WTC11 (cell line): ENCODE measurements around the gene CYP2C18.

Experiments used
- CBFB ChIP-seq: sonication (generic); formaldehyde crosslinking; IDR thresholded peaks from 2 replicates; pipeline ENCODE4 v1.8.1; 2022; ENCODE audit warnings: mild to moderate bottlenecking, low read depth, missing genetic modification reagents
- CREM ChIP-seq: sonication (generic); formaldehyde crosslinking; IDR thresholded peaks from 2 replicates; pipeline ENCODE4 v1.8.1; 2022; ENCODE audit warnings: mild to moderate bottlenecking, missing genetic modification reagents, moderate library complexity
- KAT7 ChIP-seq: sonication (generic); formaldehyde crosslinking; IDR thresholded peaks from 2 replicates; pipeline ENCODE4 v1.8.1; 2023; ENCODE audit warnings: missing genetic modification reagents, mild to moderate bottlenecking, borderline replicate concordance
- NR3C1 ChIP-seq: sonication (generic); formaldehyde crosslinking; conservative IDR thresholded peaks from 2 replicates; pipeline ENCODE4 v1.8.1; 2023; ENCODE audit warnings: low read depth, mild to moderate bottlenecking, missing genetic modification reagents
- STAT6 ChIP-seq: sonication (generic); formaldehyde crosslinking; conservative IDR thresholded peaks from 2 replicates; pipeline ENCODE4 v1.8.1; 2023; ENCODE audit warnings: mild to moderate bottlenecking, low read depth, missing genetic modification reagents, moderate library complexity
- USF1 ChIP-seq: sonication (generic); formaldehyde crosslinking; IDR thresholded peaks from 2 replicates; pipeline ENCODE4 v1.8.0; 2022; ENCODE audit warnings: mild to moderate bottlenecking, missing genetic modification reagents
- ZNF263 ChIP-seq: sonication (generic); formaldehyde crosslinking; IDR thresholded peaks from 2 replicates; pipeline ENCODE4 v1.8.1; 2022; ENCODE audit warnings: low read depth, mild to moderate bottlenecking, moderate library complexity, missing genetic modification reagents
- TF ChIP-seq, protein P1 (sequence below): fragments of 200-600 bp; IDR thresholded peaks from 2 replicates; pipeline ENCODE4 v1.8.0; 2022; ENCODE audit warnings: antibody characterized with exemption
- TF ChIP-seq, protein P2 (sequence below): sonication (generic); formaldehyde crosslinking; IDR thresholded peaks from 2 replicates; pipeline ENCODE4 v1.8.1; 2023; ENCODE audit warnings: mild to moderate bottlenecking, missing genetic modification reagents, borderline replicate concordance
- TF ChIP-seq, protein P3 (sequence below): sonication (generic); formaldehyde crosslinking; IDR thresholded peaks from 2 replicates; pipeline ENCODE4 v1.8.1; 2023; ENCODE audit warnings: mild to moderate bottlenecking, missing genetic modification reagents
- TF ChIP-seq, protein P4 (sequence below): sonication (generic); formaldehyde crosslinking; IDR thresholded peaks from 2 replicates; pipeline ENCODE4 v1.8.1; 2023; ENCODE audit warnings: mild to moderate bottlenecking, missing genetic modification reagents, moderate library complexity
- TF ChIP-seq, protein P5 (sequence below): sonication (generic); formaldehyde crosslinking; IDR thresholded peaks from 2 replicates; pipeline ENCODE4 v1.8.1; 2022; ENCODE audit warnings: low read depth, missing genetic modification reagents, borderline replicate concordance

DNA sequence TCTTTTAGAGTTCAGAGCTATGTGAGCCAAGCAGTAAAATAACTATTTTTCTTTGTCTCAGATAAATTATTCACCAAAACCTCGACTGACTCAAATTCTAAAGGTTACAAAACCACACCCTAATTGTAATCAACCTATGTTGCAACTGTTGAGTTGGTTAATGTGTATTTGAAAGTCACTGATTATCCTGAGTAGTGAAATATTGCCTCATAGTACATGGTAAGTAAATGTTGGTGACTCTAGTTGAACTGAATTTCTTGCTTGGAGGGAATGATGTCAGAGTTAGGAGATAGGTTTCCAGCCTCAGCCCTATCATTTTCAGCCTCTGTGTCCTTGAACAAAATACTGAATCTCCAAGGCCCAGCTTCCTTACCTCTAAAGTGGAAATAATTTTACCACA, 3.0 kb upstream of the CYP2C18 start:
- TF ChIP-seq, protein P1, sequence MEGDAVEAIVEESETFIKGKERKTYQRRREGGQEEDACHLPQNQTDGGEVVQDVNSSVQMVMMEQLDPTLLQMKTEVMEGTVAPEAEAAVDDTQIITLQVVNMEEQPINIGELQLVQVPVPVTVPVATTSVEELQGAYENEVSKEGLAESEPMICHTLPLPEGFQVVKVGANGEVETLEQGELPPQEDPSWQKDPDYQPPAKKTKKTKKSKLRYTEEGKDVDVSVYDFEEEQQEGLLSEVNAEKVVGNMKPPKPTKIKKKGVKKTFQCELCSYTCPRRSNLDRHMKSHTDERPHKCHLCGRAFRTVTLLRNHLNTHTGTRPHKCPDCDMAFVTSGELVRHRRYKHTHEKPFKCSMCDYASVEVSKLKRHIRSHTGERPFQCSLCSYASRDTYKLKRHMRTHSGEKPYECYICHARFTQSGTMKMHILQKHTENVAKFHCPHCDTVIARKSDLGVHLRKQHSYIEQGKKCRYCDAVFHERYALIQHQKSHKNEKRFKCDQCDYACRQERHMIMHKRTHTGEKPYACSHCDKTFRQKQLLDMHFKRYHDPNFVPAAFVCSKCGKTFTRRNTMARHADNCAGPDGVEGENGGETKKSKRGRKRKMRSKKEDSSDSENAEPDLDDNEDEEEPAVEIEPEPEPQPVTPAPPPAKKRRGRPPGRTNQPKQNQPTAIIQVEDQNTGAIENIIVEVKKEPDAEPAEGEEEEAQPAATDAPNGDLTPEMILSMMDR: no peak
- no peak for TF ChIP-seq ZNF263 (CRISPR knock-in tag)
- no peak for TF ChIP-seq KAT7 (CRISPR knock-in tag)
- TF ChIP-seq CREM: no peak
- TF ChIP-seq CBFB: no peak
- TF ChIP-seq, protein P2, sequence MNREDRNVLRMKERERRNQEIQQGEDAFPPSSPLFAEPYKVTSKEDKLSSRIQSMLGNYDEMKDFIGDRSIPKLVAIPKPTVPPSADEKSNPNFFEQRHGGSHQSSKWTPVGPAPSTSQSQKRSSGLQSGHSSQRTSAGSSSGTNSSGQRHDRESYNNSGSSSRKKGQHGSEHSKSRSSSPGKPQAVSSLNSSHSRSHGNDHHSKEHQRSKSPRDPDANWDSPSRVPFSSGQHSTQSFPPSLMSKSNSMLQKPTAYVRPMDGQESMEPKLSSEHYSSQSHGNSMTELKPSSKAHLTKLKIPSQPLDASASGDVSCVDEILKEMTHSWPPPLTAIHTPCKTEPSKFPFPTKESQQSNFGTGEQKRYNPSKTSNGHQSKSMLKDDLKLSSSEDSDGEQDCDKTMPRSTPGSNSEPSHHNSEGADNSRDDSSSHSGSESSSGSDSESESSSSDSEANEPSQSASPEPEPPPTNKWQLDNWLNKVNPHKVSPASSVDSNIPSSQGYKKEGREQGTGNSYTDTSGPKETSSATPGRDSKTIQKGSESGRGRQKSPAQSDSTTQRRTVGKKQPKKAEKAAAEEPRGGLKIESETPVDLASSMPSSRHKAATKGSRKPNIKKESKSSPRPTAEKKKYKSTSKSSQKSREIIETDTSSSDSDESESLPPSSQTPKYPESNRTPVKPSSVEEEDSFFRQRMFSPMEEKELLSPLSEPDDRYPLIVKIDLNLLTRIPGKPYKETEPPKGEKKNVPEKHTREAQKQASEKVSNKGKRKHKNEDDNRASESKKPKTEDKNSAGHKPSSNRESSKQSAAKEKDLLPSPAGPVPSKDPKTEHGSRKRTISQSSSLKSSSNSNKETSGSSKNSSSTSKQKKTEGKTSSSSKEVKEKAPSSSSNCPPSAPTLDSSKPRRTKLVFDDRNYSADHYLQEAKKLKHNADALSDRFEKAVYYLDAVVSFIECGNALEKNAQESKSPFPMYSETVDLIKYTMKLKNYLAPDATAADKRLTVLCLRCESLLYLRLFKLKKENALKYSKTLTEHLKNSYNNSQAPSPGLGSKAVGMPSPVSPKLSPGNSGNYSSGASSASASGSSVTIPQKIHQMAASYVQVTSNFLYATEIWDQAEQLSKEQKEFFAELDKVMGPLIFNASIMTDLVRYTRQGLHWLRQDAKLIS (CRISPR knock-in tag): no peak
- no peak for TF ChIP-seq USF1 (CRISPR knock-in tag)
- no peak for TF ChIP-seq STAT6 (CRISPR knock-in tag)
- TF ChIP-seq, protein P3, sequence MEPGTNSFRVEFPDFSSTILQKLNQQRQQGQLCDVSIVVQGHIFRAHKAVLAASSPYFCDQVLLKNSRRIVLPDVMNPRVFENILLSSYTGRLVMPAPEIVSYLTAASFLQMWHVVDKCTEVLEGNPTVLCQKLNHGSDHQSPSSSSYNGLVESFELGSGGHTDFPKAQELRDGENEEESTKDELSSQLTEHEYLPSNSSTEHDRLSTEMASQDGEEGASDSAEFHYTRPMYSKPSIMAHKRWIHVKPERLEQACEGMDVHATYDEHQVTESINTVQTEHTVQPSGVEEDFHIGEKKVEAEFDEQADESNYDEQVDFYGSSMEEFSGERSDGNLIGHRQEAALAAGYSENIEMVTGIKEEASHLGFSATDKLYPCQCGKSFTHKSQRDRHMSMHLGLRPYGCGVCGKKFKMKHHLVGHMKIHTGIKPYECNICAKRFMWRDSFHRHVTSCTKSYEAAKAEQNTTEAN (CRISPR knock-in tag): no peak
- TF ChIP-seq, protein P4, sequence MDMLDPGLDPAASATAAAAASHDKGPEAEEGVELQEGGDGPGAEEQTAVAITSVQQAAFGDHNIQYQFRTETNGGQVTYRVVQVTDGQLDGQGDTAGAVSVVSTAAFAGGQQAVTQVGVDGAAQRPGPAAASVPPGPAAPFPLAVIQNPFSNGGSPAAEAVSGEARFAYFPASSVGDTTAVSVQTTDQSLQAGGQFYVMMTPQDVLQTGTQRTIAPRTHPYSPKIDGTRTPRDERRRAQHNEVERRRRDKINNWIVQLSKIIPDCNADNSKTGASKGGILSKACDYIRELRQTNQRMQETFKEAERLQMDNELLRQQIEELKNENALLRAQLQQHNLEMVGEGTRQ (CRISPR knock-in tag): no peak
- TF ChIP-seq, protein P5, sequence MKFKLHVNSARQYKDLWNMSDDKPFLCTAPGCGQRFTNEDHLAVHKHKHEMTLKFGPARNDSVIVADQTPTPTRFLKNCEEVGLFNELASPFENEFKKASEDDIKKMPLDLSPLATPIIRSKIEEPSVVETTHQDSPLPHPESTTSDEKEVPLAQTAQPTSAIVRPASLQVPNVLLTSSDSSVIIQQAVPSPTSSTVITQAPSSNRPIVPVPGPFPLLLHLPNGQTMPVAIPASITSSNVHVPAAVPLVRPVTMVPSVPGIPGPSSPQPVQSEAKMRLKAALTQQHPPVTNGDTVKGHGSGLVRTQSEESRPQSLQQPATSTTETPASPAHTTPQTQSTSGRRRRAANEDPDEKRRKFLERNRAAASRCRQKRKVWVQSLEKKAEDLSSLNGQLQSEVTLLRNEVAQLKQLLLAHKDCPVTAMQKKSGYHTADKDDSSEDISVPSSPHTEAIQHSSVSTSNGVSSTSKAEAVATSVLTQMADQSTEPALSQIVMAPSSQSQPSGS: no peak
- no peak for TF ChIP-seq NR3C1 (CRISPR knock-in tag)
